ENCODE measurements around the gene EIF3L.
"Not testable (repeated sequence)": the region's sequence is repeated elsewhere in the genome, so short reads cannot be mapped to it uniquely, and the experiment has no call there.

EIF3L gene

GRCh38 chr22:37849089-37849751, at the start of gene EIF3L:
Gene EIF3L, plus strand, starts transcription at chr22:37849419. Its CDS starts 31 bp downstream, at chr22:37849450.
- peak; percentile 75 for DNase-seq

DNA sequence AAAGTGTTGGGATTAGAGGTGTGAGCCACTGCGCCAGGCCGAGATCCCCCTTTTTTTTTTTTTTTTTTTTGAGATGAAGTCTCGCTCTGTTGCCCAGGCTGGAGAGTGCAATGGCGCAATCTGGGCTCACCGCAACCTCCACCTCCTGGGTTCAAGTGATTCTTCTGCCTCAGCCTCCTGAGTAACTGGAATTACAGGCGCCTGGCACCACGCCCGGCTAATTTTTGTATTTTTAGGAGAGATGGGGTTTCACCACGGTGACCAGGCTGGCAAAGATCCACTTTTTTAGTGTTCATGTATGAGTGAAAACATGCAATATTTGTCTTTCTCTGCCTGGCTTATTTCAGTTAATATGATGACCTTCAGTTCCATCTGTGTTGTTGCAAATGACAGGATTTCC, 49.2 kb upstream of the EIF3L start:
- DNase-seq = not testable (repeated sequence)

DNA sequence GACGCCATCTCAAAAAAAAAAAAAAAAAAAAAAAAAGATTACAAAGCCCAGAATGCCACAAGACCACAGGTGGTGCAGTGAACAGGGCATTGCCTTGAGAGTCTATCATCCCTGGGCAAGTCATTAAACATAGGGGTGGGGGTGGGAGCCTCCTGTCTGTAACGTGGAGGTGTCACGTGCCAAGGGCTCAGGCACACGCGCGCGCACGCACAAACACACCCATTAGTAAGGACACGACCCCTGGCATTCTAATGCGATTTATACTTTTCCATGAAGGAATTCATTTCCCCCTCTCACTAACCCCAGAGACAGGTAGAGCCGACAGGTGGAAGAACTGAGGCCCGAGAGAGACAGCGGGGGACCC, 47.3 kb upstream of the EIF3L start:
- DNase-seq = no peak

GRCh38 chr22:37802310-37803194, 46.7 kb upstream of the EIF3L start:
- DNase-seq = peak; percentile 34

GRCh38 chr22:37803195-37803638, 46.0 kb upstream of the EIF3L start:
- no peak for DNase-seq

- no peak for DNase-seq
These were observed 45.4 kb upstream of the EIF3L start for GRCh38 chr22:37803639-37804351.

DNA sequence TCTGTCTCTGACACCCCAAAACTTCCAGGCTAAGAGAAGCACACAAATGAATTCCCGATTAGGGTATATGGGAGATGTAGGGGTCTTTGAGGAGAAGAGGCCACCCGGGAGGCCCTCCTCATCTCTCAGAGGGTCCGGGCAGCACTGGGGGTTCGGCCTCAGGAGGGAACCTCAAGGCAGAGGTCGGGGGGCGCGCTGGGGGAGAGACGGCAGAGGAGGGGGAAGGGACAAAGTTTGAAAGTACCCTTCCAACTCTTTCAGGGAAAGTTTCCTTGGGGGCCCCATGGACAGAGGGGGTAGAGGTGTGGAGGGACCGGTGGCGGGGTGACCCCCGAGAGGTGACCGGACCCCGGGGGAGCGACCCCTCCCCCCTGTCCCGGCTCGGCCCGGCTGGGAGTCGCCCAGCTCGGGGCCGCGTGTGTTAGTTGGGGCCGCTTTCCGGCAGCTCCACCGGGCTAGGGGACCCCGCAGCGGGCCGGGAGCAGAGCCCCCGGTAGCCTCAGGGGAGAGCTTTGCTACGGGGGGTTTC, 44.8 kb upstream of the EIF3L start:
- DNase-seq = no peak

- DNase-seq = peak; percentile 78
These were observed 44.1 kb upstream of the EIF3L start for GRCh38 chr22:37804881-37805809.

- no peak for DNase-seq
These were observed 43.4 kb upstream of the EIF3L start for GRCh38 chr22:37805810-37806277.

- peak; percentile 15 for DNase-seq
These were observed 42.5 kb upstream of the EIF3L start for GRCh38 chr22:37806409-37807333.

- peak; percentile 91 for DNase-seq
These were observed 41.6 kb upstream of the EIF3L start, which contains the start of gene GCAT for GRCh38 chr22:37807410-37808293. Gene GCAT, plus strand, starts transcription at chr22:37807934. Its CDS starts 34 bp downstream, at chr22:37807968.

DNA sequence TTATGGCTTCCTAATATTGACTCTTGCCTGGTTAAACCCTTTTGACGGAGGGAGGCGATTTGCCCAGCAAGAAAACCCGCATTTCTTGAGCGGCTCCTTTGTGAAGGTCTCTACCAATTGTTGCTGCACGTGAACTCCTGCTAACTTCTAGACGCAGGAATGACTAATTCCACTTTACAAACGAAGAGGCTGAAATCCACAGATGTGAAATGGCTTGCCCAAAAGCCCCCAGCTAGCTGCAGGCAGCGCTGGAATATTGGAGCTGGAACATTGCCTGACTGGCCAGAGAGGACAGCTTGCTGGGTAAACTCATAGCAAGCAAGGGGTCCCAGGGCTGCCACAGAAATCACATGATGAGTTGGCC, 40.9 kb upstream of the EIF3L start:
- no peak for DNase-seq

- DNase-seq = no peak
These were observed 39.4 kb upstream of the EIF3L start for GRCh38 chr22:37809672-37810333.

DNA sequence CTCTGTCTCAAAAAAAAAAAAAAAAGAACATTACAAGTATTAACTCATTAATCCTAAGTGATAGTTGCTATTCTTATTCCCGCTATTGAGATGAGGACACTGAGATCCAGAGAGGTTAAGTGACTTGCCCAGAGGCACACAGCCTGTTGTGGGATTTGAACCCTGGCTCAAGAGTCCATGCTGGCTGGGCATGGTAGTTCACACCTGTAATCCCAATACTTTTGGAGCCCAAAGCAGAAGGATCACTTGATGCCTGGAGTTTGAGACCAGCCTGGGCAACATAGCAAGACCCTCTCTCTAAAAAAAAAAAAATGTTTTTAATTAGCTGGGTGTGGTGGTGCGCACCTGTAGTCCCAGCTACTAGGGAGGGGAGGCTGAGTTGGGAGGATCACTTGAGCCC, 37.4 kb upstream of the EIF3L start:
- no peak for DNase-seq

- DNase-seq = no peak
These were observed 36.1 kb upstream of the EIF3L start for GRCh38 chr22:37812869-37813678.

GRCh38 chr22:37815593-37815992, 33.6 kb upstream of the EIF3L start:
- DNase-seq = no peak

GRCh38 chr22:37816543-37817180, 32.6 kb upstream of the EIF3L start:
- DNase-seq = no peak

Measured in NCI-H446 treated with DMSO at 0.1 percent for 48 hours (cell line).